ENCODE measurements around the gene SPTBN1.

Gene SPTBN1

GRCh38 chr2:54638103-54638502, 182.0 kb downstream of the SPTBN1 start:
- DNase-seq: no peak

GRCh38 chr2:54638774-54639187, 182.7 kb downstream of the SPTBN1 start:
- DNase-seq: no peak

GRCh38 chr2:54639609-54640008, 183.5 kb downstream of the SPTBN1 start:
- no peak for DNase-seq

GRCh38 chr2:54640834-54641540, 184.9 kb downstream of the SPTBN1 start:
- DNase-seq: no peak

- no peak for DNase-seq
Observed at GRCh38 chr2:54641988-54642387, 185.9 kb downstream of the SPTBN1 start.

GRCh38 chr2:54642677-54643430, 186.7 kb downstream of the SPTBN1 start:
- DNase-seq: no peak

GRCh38 chr2:54644236-54644635, 188.1 kb downstream of the SPTBN1 start:
- no peak for DNase-seq

- no peak for DNase-seq
Observed at GRCh38 chr2:54646170-54646927, 190.2 kb downstream of the SPTBN1 start.

GRCh38 chr2:54648256-54648655, 192.1 kb downstream of the SPTBN1 start:
- DNase-seq: no peak

GRCh38 chr2:54649191-54649590, 193.1 kb downstream of the SPTBN1 start:
- no peak for DNase-seq

GRCh38 chr2:54649633-54650032, 193.5 kb downstream of the SPTBN1 start:
- DNase-seq: no peak

GRCh38 chr2:54650612-54651011, 194.5 kb downstream of the SPTBN1 start:
- DNase-seq: no peak

- DNase-seq: no peak
Observed at GRCh38 chr2:54651291-54651690, 195.2 kb downstream of the SPTBN1 start.

GRCh38 chr2:54652540-54652939, 196.4 kb downstream of the SPTBN1 start:
- DNase-seq: no peak

- no peak for DNase-seq
Observed at GRCh38 chr2:54653572-54654204, 197.6 kb downstream of the SPTBN1 start.

GRCh38 chr2:54655046-54655809, 199.1 kb downstream of the SPTBN1 start:
- no peak for DNase-seq

- no peak for DNase-seq
Observed at GRCh38 chr2:54656863-54657262, 200.7 kb downstream of the SPTBN1 start.

GRCh38 chr2:54657664-54658083, 201.5 kb downstream of the SPTBN1 start:
- DNase-seq: peak; percentile 31

- DNase-seq: no peak
Observed at GRCh38 chr2:54658564-54659071, 202.5 kb downstream of the SPTBN1 start.

- no peak for DNase-seq
Observed at GRCh38 chr2:54659527-54659926, 203.4 kb downstream of the SPTBN1 start.

- no peak for DNase-seq
Observed at GRCh38 chr2:54660752-54661151, 204.6 kb downstream of the SPTBN1 start.

- no peak for DNase-seq
Observed at GRCh38 chr2:54663424-54664030, 207.4 kb downstream of the SPTBN1 start.

Data from NK-92 treated with Interleukin-12 subunit alpha and Interleukin-12 subunit beta, amount 100 ng/mL, for 24 hours (cell line).